Measurements from ENCODE around the gene MFN2.
A peak's percentile ranks its signal among the peaks of the same experiment; 100 is the strongest.

The MFN2 gene

DNA sequence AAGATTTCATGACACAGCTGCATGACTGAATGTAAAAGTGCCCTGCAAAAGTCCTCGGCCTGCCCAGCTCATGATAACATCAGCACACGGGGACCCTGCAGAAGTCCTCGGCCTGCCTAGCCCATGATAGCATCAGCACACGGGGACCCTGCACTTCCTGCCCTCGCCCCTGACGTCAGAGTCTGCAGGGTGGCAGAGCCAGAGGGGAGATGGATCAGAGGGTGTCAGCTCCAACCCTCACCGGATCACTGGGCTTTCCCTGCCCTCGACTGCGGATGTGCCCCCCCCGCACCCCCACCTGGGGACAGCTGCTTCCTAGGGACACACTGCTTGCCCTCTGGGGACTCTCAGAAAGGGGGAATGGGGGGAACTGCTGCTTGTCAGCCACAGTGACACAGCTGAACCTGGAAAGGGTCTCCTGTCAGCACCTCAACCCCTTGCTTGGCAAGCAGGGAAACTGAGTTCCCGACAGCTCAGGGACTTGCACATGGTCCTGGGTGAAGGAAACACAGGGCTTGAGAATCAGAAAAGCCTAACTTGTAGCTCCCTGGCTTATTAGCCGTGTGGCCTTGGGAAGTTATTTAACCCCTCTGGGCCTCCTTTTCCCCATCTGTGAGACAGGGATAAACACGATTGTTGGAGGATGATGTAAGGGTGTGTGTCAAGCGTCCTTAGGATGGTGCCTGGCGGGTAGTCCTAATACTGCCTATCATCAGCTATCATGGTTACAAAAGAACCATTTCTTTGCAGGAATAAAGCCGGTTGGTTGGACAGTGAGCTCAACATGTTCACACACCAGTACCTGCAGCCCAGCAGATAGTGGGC lies 30.7 kb downstream of the MFN2 start:
- H3K4me3 ChIP-seq (ENCODE audit: low read length in 2 of 2) = no peak overlapping the region
- H3K36me3 ChIP-seq (ENCODE audit: control insufficient read depth in 2 of 2, insufficient read depth in 2 of 2, low read length in 2 of 2) = peaks cover 60 to 61% of the 10 kb centered on the region in 2 donors
- H3K9ac ChIP-seq (ENCODE audit: low read length in 2 of 2) = no peak overlapping the region
- H3K27ac ChIP-seq (ENCODE audit: low read length) = no peak overlapping the region
- no peaks in the 10 kb centered on the region for H3K9me3 ChIP-seq (ENCODE audit: control insufficient read depth in 2 of 2, low read length in 2 of 2)
- no peaks in the 10 kb centered on the region for H3K4me1 ChIP-seq (ENCODE audit: control insufficient read depth, insufficient read depth, low read length)
- no peaks in the 10 kb centered on the region for H3K27me3 ChIP-seq (ENCODE audit: control insufficient read depth in 1 of 2, insufficient read depth in 2 of 2, low read length in 2 of 2)

DNA sequence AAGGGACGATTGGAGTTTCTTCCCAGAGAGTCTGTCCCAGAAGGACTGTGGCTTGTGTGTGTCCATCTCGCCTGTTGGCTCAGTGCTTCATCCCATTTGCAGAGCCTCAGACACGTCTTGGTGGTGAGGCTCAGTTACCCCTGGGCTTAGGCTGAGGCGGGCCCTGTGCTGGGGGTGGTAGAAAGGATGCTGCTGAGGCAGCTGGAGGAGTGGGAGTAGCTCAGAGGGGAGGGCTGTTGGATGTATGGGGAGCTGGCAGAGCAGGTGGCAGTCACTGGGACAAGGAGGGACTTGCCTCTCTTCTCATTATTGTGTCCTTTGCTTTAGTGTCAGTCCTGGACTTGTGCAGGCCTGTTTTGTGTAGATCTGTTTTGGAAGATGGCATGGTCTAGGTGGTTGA lies 31.8 kb downstream of the MFN2 start:
- H3K9ac ChIP-seq (ENCODE audit: low read length in 2 of 2) = no peak overlapping the region
- H3K4me3 ChIP-seq (ENCODE audit: low read length in 2 of 2) = no peak overlapping the region
- no peak overlapping the region for H3K27ac ChIP-seq (ENCODE audit: low read length)
- H3K27me3 ChIP-seq (ENCODE audit: control insufficient read depth in 1 of 2, insufficient read depth in 2 of 2, low read length in 2 of 2) = no peaks in the 10 kb centered on the region
- H3K4me1 ChIP-seq (ENCODE audit: control insufficient read depth, insufficient read depth, low read length) = no peaks in the 10 kb centered on the region
- peaks cover 50% of the 10 kb centered on the region in 2 donors for H3K36me3 ChIP-seq (ENCODE audit: control insufficient read depth in 2 of 2, insufficient read depth in 2 of 2, low read length in 2 of 2)
- H3K9me3 ChIP-seq (ENCODE audit: control insufficient read depth in 2 of 2, low read length in 2 of 2) = no peaks in the 10 kb centered on the region

DNA sequence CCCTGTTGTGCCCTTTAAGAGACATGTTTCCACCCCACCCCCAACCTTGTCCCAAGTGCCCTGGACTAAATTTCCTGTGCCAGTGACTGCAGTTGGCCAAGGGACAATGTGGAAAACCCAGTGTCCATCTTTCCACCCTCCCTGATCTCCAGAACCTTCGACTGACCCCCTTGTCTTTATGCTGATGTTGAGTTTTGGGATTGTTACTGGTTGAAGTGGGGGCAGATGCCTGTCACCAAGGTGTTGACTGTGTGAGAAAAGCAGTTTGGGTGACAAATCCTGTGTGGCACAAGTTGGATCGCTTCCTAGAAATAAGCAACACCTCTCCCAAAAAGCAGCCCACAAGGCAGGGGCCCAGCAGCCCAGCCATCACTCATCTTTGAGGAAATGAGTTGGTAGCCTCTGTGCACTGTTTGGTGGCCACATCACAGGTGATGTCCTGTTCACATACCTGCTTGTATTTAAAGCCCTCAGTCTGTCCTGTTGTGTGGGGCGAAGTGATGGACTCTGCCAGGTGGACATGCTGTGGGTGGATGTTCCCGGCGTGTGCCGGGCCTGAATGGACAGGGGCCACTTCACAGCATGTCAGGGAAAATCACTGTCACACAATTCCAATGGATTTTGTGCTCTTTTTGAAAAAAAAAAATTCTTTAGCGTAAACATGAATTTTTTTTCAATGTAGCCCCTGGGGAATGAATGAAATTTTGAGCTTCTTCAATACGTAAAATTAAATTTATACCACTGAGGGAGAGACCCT lies 32.5 kb downstream of the MFN2 start:
- Histone ChIP-seq H3K27me3 (ENCODE audit: control insufficient read depth in 1 of 2, insufficient read depth in 2 of 2, low read length in 2 of 2) (no peaks in the 10 kb centered on the region), H3K4me3 (ENCODE audit: low read length in 2 of 2) (no peak overlapping the region), H3K9ac (ENCODE audit: low read length in 2 of 2) (no peak overlapping the region), H3K27ac (ENCODE audit: low read length) (no peak overlapping the region), H3K36me3 (ENCODE audit: control insufficient read depth in 2 of 2, insufficient read depth in 2 of 2, low read length in 2 of 2) (peaks cover 43 to 44% of the 10 kb centered on the region in 2 donors), H3K9me3 (ENCODE audit: control insufficient read depth in 2 of 2, low read length in 2 of 2) (no peaks in the 10 kb centered on the region), H3K4me1 (ENCODE audit: control insufficient read depth, insufficient read depth, low read length) (no peaks in the 10 kb centered on the region)

DNA sequence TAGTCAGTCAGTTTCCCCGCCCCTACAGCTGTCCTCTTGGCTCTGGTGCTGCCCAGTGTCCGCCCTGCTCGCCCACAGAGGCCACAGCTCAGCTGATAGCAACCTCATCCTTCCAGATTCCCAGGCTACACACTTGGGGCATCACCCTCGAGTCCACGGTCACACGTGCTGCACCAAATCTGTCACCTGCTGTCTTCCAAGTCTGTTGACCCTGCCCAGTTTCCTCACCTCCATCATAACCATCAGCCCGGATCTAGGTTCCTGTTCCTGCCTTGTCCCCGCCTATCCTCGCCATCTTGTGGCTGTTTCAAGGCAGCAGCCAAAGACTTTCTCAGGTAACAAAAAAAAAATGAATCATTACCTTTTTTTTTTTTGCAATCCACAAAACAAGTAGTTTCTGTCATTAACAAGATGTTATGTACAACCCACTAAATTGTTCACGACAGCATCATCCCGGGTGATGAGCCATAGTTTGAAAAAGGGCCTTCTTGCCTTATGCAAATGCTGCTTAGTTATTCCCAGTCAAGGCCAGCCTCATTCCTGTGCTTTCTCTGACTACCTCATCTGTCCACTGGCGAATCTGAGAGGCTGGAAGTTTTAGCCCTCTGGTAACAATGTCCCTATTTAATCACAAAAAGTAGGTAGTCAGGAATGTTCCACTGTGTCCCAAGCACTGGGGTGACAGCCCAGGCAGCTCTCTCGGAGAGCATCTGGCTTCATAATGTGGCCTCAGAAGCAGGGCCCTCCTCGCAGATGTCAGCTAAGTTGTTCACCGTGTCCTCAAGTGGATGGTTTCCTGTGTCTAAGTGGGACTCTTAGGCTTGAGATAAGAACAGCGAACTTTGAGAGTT lies 34.1 kb downstream of the MFN2 start:
- no peak overlapping the region for H3K4me3 ChIP-seq (ENCODE audit: low read length in 2 of 2)

DNA sequence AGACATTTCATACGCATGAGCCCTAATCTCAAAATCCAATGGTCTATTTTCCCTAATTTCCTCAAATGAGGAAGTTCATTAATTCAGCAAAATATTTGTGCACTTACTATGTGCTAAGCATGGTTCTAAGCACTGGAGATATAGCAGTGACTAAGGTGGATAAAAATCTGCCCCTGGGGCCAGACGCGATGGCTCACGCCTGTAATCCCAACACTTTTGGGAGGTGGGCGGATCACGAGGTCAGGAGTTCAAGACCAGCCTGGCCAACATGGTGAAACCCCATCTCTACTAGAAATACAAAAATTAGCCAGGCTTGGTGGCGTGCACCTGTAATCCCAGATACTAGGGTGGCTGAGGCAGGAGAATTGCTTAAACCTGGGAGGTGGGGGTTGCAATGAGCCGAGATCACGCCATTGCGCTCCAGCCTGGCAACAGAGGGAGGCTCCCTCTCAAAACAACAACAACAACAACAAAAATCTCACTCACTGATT lies 34.8 kb downstream of the MFN2 start:
- no peak overlapping the region for H3K4me3 ChIP-seq (ENCODE audit: low read length in 2 of 2)
- H3K36me3 ChIP-seq (ENCODE audit: control insufficient read depth in 2 of 2, insufficient read depth in 2 of 2, low read length in 2 of 2) = peaks cover 35 to 36% of the 10 kb centered on the region in 2 donors
- peaks cover 3% of the 10 kb centered on the region for H3K4me1 ChIP-seq (ENCODE audit: control insufficient read depth, insufficient read depth, low read length)
- H3K27ac ChIP-seq (ENCODE audit: low read length) = no peak overlapping the region
- H3K9me3 ChIP-seq (ENCODE audit: control insufficient read depth in 2 of 2, low read length in 2 of 2) = no peaks in the 10 kb centered on the region
- H3K27me3 ChIP-seq (ENCODE audit: control insufficient read depth in 1 of 2, insufficient read depth in 2 of 2, low read length in 2 of 2) = no peaks in the 10 kb centered on the region
- H3K9ac ChIP-seq (ENCODE audit: low read length in 2 of 2) = no peak overlapping the region

More for the DNA sequence above, 34.1 kb downstream of the MFN2 start:
- Histone ChIP-seq H3K36me3 (ENCODE audit: control insufficient read depth in 2 of 2, insufficient read depth in 2 of 2, low read length in 2 of 2) (peaks cover 41 to 42% of the 10 kb centered on the region in 2 donors), H3K9ac (ENCODE audit: low read length in 2 of 2) (no peak overlapping the region), H3K4me1 (ENCODE audit: control insufficient read depth, insufficient read depth, low read length) (no peaks in the 10 kb centered on the region), H3K27me3 (ENCODE audit: control insufficient read depth in 1 of 2, insufficient read depth in 2 of 2, low read length in 2 of 2) (no peaks in the 10 kb centered on the region), H3K27ac (ENCODE audit: low read length) (no peak overlapping the region), H3K9me3 (ENCODE audit: control insufficient read depth in 2 of 2, low read length in 2 of 2) (no peaks in the 10 kb centered on the region)

DNA sequence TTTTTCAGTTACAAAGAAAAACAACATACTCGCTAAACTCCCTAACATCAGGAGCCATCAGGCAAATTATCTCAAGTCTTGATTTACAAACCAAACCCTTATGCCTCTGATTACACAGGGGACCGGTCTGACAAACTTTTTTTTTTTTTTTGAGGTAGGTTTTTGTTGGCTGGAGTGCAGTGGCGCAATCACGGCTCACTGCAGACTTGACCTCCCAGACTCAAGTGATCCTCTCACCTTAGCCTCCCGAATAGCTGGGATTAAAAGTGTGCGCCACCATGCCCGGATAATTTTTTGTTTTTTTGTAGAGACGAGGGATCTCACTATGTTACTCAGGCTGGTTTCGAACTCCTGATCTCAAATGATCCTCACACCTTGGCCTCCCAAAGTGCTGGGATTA lies 35.3 kb downstream of the MFN2 start:
- Histone ChIP-seq H3K4me1 (ENCODE audit: control insufficient read depth, insufficient read depth, low read length) (peaks cover 6% of the 10 kb centered on the region), H3K36me3 (ENCODE audit: control insufficient read depth in 2 of 2, insufficient read depth in 2 of 2, low read length in 2 of 2) (peaks cover 30 to 31% of the 10 kb centered on the region in 2 donors), H3K9ac (ENCODE audit: low read length in 2 of 2) (no peak overlapping the region), H3K9me3 (ENCODE audit: control insufficient read depth in 2 of 2, low read length in 2 of 2) (no peaks in the 10 kb centered on the region), H3K27me3 (ENCODE audit: control insufficient read depth in 1 of 2, insufficient read depth in 2 of 2, low read length in 2 of 2) (no peaks in the 10 kb centered on the region), H3K4me3 (ENCODE audit: low read length in 2 of 2) (no peak overlapping the region), H3K27ac (ENCODE audit: low read length) (no peak overlapping the region)

DNA sequence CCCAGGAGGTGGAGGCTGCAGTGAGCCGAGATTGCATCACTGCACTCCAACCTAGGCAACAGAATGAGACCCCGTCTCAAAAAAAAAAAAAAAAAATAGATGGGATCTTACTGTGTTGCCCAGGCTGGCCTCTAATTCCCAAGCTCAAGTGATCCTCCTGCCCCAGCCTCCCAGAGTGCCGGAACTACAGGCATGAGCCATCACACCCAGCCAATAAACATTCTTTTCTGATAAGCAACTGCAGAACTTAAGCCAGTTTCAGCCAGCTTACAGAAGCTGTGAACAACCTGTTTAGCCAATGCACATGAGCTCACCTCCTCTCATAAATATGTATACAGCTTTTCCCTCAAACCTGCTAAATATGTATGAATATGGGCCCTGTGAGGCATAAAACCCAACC lies 35.9 kb downstream of the MFN2 start:
- Histone ChIP-seq H3K36me3 (ENCODE audit: control insufficient read depth in 2 of 2, insufficient read depth in 2 of 2, low read length in 2 of 2) (peaks cover 23 to 24% of the 10 kb centered on the region in 2 donors), H3K4me3 (ENCODE audit: low read length in 2 of 2) (no peak overlapping the region), H3K4me1 (ENCODE audit: control insufficient read depth, insufficient read depth, low read length) (peaks cover 6% of the 10 kb centered on the region), H3K9me3 (ENCODE audit: control insufficient read depth in 2 of 2, low read length in 2 of 2) (no peaks in the 10 kb centered on the region), H3K27me3 (ENCODE audit: control insufficient read depth in 1 of 2, insufficient read depth in 2 of 2, low read length in 2 of 2) (no peaks in the 10 kb centered on the region), H3K27ac (ENCODE audit: low read length) (no peak overlapping the region), H3K9ac (ENCODE audit: low read length in 2 of 2) (no peak overlapping the region)

DNA sequence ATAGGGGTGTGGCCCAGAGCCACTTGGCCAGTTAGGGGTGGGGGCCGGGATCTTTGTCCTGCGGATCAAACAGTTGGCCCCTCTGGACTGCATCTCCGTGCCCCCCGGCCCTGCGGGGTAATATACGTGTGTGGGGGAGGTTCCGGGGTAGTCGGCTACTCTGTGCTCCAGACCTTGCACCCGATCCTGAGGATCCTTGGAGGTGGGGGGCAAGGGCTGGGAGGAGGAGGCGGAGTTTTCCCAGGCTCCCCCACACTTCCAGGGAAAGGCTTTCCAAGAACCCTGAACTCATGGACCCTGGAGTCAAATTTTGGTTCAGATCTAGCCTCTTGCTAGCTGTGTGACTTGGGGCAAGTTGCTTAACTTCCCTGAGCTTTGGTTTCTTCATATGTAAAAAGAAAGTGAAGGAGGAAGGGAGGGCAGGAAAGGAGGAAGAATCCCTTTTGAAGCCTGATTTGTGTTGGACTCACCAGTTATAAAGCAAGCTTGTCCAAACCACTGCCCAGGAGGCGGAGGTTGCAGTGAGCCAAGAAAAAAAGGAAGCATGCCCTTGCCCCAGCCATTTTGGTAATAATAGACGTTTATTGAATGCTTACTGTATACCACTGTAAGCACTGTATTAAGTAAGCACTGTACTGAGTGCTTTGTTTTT lies 39.7 kb downstream of the MFN2 start:
- peak overlapping the region; percentile 68 to 80 for H3K9ac ChIP-seq (ENCODE audit: low read length in 2 of 2)
- H3K27me3 ChIP-seq (ENCODE audit: control insufficient read depth in 1 of 2, insufficient read depth in 2 of 2, low read length in 2 of 2) = no peaks in the 10 kb centered on the region
- no peaks in the 10 kb centered on the region for H3K9me3 ChIP-seq (ENCODE audit: control insufficient read depth in 2 of 2, low read length in 2 of 2)
- H3K27ac ChIP-seq (ENCODE audit: low read length) = no peak overlapping the region
- H3K4me1 ChIP-seq (ENCODE audit: control insufficient read depth, insufficient read depth, low read length) = peaks cover 6% of the 10 kb centered on the region
- peaks cover 3 to 9% of the 10 kb centered on the region in 2 donors for H3K36me3 ChIP-seq (ENCODE audit: control insufficient read depth in 2 of 2, insufficient read depth in 2 of 2, low read length in 2 of 2)
- H3K4me3 ChIP-seq (ENCODE audit: low read length in 2 of 2) = peak overlapping the region; percentile 61 to 90

DNA sequence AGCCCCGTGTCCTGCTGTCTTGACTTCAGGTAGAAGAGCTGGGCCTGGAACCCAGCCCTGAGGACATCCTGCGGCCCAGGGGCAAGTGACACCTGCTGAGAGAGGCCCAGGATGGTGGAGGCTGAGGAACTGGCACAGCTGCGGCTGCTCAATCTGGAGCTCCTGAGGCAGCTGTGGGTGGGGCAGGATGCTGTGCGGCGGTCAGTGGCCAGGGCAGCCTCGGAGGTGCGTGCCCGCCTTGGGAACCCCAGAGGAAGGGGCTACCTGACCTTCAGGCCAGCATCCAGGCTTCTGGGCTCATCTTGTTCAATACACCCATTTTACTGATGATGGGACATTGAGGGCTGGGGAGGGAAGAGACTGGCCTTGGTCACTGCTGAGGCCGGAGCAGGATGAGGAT lies 41.4 kb downstream of the MFN2 start:
- H3K4me1 ChIP-seq (ENCODE audit: control insufficient read depth, insufficient read depth, low read length) = peaks cover 6% of the 10 kb centered on the region
- peaks cover 3 to 16% of the 10 kb centered on the region in 2 donors for H3K36me3 ChIP-seq (ENCODE audit: control insufficient read depth in 2 of 2, insufficient read depth in 2 of 2, low read length in 2 of 2)
- no peak overlapping the region for H3K4me3 ChIP-seq (ENCODE audit: low read length in 2 of 2)
- H3K9ac ChIP-seq (ENCODE audit: low read length in 2 of 2) = no peak overlapping the region
- no peaks in the 10 kb centered on the region for H3K27me3 ChIP-seq (ENCODE audit: control insufficient read depth in 1 of 2, insufficient read depth in 2 of 2, low read length in 2 of 2)
- no peaks in the 10 kb centered on the region for H3K9me3 ChIP-seq (ENCODE audit: control insufficient read depth in 2 of 2, low read length in 2 of 2)
- H3K27ac ChIP-seq (ENCODE audit: low read length) = no peak overlapping the region

DNA sequence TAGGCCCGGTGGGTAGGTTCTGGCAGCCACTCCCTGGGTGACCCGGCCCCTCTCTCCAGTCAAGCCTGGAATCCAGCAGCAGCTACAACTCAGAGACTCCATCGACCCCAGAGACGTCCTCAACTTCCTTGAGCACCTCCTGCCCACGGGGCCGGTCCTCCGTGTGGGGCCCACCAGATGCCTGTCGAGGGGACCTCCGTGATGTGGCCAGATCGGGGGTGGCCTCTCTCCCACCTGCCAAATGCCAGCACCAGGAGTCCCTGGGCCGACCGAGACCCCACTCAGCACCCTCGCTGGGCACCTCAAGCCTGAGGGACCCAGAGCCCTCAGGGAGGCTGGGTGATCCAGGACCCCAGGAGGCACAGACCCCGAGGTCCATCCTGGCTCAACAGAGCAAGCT lies 41.8 kb downstream of the MFN2 start:
- H3K9me3 ChIP-seq (ENCODE audit: control insufficient read depth in 2 of 2, low read length in 2 of 2) = no peaks in the 10 kb centered on the region
- H3K9ac ChIP-seq (ENCODE audit: low read length in 2 of 2) = no peak overlapping the region
- H3K4me1 ChIP-seq (ENCODE audit: control insufficient read depth, insufficient read depth, low read length) = peaks cover 6% of the 10 kb centered on the region
- H3K27ac ChIP-seq (ENCODE audit: low read length) = no peak overlapping the region
- no peak overlapping the region for H3K4me3 ChIP-seq (ENCODE audit: low read length in 2 of 2)
- no peaks in the 10 kb centered on the region for H3K27me3 ChIP-seq (ENCODE audit: control insufficient read depth in 1 of 2, insufficient read depth in 2 of 2, low read length in 2 of 2)
- H3K36me3 ChIP-seq (ENCODE audit: control insufficient read depth in 2 of 2, insufficient read depth in 2 of 2, low read length in 2 of 2) = peaks cover 3 to 16% of the 10 kb centered on the region in 2 donors

Measured in stomach smooth muscle (tissue), 2 donors.